ENCODE data around the gene GALNT7.

GALNT7 gene

GRCh38 chr4:173152104-173152503, 16.5 kb upstream of the GALNT7 start (continued):
- TF ChIP-seq ZSCAN18 (tag by site-specific recombination; IDR thresholded peaks at IDR 0.05), result no peak

GRCh38 chr4:173153445-173153844, 15.2 kb upstream of the GALNT7 start:
- ChIA-PET CTCF (no interaction called here), POLR2A (no interaction called here)
- TF ChIP-seq ZNF580 (tag by site-specific recombination; IDR thresholded peaks at IDR 0.05), result no peak
- no peak for TF ChIP-seq PRDM6 (tag by site-specific recombination; IDR thresholded peaks at IDR 0.05)
- TF ChIP-seq ZNF274 (IDR thresholded peaks at IDR 0.05; ENCODE audit: low read length), result no peak
- no peak for TF ChIP-seq ZNF274 (tag by site-specific recombination; IDR thresholded peaks at IDR 0.05; ENCODE audit: borderline replicate concordance)

GRCh38 chr4:173159791-173160190, 8.8 kb upstream of the GALNT7 start:
- Histone ChIP-seq H3K27ac (ENCODE audit: extremely low read depth, low read depth, low read length) (no peak overlapping the region), H3K36me3 (ENCODE audit: control insufficient read depth in 2 of 2, insufficient read depth in 1 of 2, low read length in 2 of 2) (no peaks in the 10 kb centered on the region), H3K4me3 (ENCODE audit: low read depth, low read length) (no peak overlapping the region), H3K9me3 (ENCODE audit: control insufficient read depth, insufficient read depth, low read depth, low read length) (no peaks in the 10 kb centered on the region), H3K4me1 (ENCODE audit: control insufficient read depth, insufficient read depth, low read length) (no peaks in the 10 kb centered on the region)
- TF ChIP-seq PRDM10 (tag by site-specific recombination; IDR thresholded peaks at IDR 0.05) (0 out of 2 replicates have a peak, but pooled peaks have one; percentile 43), ZNF677 (tag by site-specific recombination; IDR thresholded peaks at IDR 0.05) (no peak)
- CTCF ChIA-PET, result no interaction called here
- POLR2A ChIA-PET, result no interaction called here

More at GRCh38 chr4:173153445-173153844, 15.2 kb upstream of the GALNT7 start:
- no peak overlapping the region for H3K27ac ChIP-seq (ENCODE audit: extremely low read depth, low read depth, low read length)
- no peak overlapping the region for H3K4me3 ChIP-seq (ENCODE audit: low read depth, low read length)
- H3K36me3 ChIP-seq (ENCODE audit: control insufficient read depth in 2 of 2, insufficient read depth in 1 of 2, low read length in 2 of 2), result no peaks in the 10 kb centered on the region
- H3K4me1 ChIP-seq (ENCODE audit: control insufficient read depth, insufficient read depth, low read length), result no peaks in the 10 kb centered on the region
- H3K9me3 ChIP-seq (ENCODE audit: control insufficient read depth, insufficient read depth, low read depth, low read length), result no peaks in the 10 kb centered on the region

- no peaks in the 10 kb centered on the region for H3K4me1 ChIP-seq (ENCODE audit: control insufficient read depth, insufficient read depth, low read length)
- H3K36me3 ChIP-seq (ENCODE audit: control insufficient read depth in 2 of 2, insufficient read depth in 1 of 2, low read length in 2 of 2), result no peaks in the 10 kb centered on the region
- TF ChIP-seq ZSCAN30 (tag by site-specific recombination; IDR thresholded peaks at IDR 0.05), result no peak
- no peak overlapping the region for H3K4me3 ChIP-seq (ENCODE audit: low read depth, low read length)
- CTCF ChIA-PET, result no interaction called here
- no peak overlapping the region for H3K27ac ChIP-seq (ENCODE audit: extremely low read depth, low read depth, low read length)
- POLR2A ChIA-PET, result no interaction called here
- H3K9me3 ChIP-seq (ENCODE audit: control insufficient read depth, insufficient read depth, low read depth, low read length), result no peaks in the 10 kb centered on the region
Observed at GRCh38 chr4:173160871-173161270, 7.7 kb upstream of the GALNT7 start.

GRCh38 chr4:173161311-173161710, 7.3 kb upstream of the GALNT7 start:
- Histone ChIP-seq H3K36me3 (ENCODE audit: control insufficient read depth in 2 of 2, insufficient read depth in 1 of 2, low read length in 2 of 2) (no peaks in the 10 kb centered on the region), H3K4me3 (ENCODE audit: low read depth, low read length) (no peak overlapping the region), H3K9me3 (ENCODE audit: control insufficient read depth, insufficient read depth, low read depth, low read length) (no peaks in the 10 kb centered on the region), H3K4me1 (ENCODE audit: control insufficient read depth, insufficient read depth, low read length) (no peaks in the 10 kb centered on the region), H3K27ac (ENCODE audit: extremely low read depth, low read depth, low read length) (no peak overlapping the region)
- POLR2A ChIA-PET, result no interaction called here
- CTCF ChIA-PET, result no interaction called here
- TF ChIP-seq ZBTB26 (tag by site-specific recombination; optimal IDR thresholded peaks at IDR 0.05) (no peak), ZFHX2 (tag by site-specific recombination; conservative IDR thresholded peaks at IDR 0.05) (no peak), ZNF404 (tag by site-specific recombination; IDR thresholded peaks at IDR 0.05) (no peak), ZNF174 (tag by site-specific recombination; IDR thresholded peaks at IDR 0.05) (no peak), REST (tag by site-specific recombination; IDR thresholded peaks at IDR 0.05) (no peak), ZIC2 (tag by site-specific recombination; IDR thresholded peaks at IDR 0.05) (no peak)
